Measurements from ENCODE around the gene TENT4A.

DNA sequence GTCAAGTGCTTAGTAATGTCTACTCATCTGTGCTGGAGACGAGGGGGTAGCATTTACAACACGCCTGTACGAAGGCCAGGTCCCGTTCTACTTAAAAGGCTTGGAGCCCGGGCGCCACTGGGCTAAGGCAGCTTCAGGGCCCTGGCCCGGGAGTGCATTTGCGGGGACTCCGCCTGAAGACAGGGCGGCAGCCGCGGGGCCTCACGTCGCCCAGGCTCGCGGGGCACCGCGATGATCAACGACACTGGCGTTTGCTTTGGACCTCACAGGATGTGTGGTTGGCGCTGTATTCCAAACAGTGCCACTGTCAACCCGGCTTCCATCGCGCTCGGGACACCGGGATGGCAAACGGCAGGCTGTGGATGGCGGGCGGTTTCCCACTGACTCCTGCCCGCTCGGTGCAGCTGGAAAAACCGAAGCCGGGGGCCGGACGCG lies 1.1 kb upstream of the TENT4A start:
- TF ChIP-seq, protein P1, sequence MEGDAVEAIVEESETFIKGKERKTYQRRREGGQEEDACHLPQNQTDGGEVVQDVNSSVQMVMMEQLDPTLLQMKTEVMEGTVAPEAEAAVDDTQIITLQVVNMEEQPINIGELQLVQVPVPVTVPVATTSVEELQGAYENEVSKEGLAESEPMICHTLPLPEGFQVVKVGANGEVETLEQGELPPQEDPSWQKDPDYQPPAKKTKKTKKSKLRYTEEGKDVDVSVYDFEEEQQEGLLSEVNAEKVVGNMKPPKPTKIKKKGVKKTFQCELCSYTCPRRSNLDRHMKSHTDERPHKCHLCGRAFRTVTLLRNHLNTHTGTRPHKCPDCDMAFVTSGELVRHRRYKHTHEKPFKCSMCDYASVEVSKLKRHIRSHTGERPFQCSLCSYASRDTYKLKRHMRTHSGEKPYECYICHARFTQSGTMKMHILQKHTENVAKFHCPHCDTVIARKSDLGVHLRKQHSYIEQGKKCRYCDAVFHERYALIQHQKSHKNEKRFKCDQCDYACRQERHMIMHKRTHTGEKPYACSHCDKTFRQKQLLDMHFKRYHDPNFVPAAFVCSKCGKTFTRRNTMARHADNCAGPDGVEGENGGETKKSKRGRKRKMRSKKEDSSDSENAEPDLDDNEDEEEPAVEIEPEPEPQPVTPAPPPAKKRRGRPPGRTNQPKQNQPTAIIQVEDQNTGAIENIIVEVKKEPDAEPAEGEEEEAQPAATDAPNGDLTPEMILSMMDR (IDR thresholded peaks at IDR 0.05) = peak in 2 of 4 experiments; percentile 3 to 24
- no peak for TF ChIP-seq POLR2A (IDR thresholded peaks at IDR 0.05)
